Vagina (tissue), 2 donors: ENCODE results near the gene BCL2L2.

Source experiments
- CTCF ChIP-seq, 3 experiments: fragments of 450-650 bp in 2 of 3; fragments of 200-600 bp in 1 of 3; sonication (generic) in 1 of 3; IDR thresholded peaks; one replicate each; pipeline ENCODE4 v1.5.1; 2017 to 2019; ENCODE audit warnings: antibody characterized with exemption in 3 of 3, mild to moderate bottlenecking in 2 of 3, moderate library complexity in 2 of 3
- POLR2A ChIP-seq, 2 donors: fragments of 450-650 bp; IDR thresholded peaks; one replicate each; pipeline ENCODE4 v1.6.1; 2017; ENCODE audit warnings: antibody characterized with exemption in 2 of 2, mild to moderate bottlenecking in 2 of 2, moderate library complexity in 2 of 2
- POLR2AphosphoS5 ChIP-seq, 2 donors: sonication (generic); formaldehyde crosslinking; IDR thresholded peaks; one replicate each; pipeline ENCODE4 v1.9.0; 2017; ENCODE audit warnings: antibody characterized with exemption in 2 of 2, mild to moderate bottlenecking in 2 of 2, low read depth in 1 of 2; ENCODE audit not compliant: insufficient read depth in 1 of 2

DNA sequence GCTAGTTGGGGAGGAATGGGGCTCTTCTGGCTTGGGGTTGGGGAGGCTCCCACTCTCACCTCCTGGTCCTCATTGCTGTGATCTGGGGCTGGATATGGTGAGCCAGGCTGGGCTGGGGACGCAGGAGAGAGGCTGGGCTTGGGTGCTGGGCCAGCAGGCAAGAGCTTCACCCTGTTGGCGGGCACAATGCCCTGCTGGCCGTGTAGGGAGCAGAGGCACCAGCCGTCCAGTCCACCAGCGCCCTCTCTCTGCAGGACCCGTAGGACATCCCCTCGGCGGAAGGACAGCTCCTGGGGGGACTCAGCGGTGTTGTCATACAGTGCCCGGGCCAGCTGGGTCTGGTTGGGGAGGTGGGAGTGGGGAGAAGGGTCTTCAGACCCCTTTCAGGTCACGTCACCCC is 53.9 kb downstream of the BCL2L2 start:
- TF ChIP-seq CTCF (IDR thresholded peaks at IDR 0.05): no peak
- no peak for TF ChIP-seq POLR2A (IDR thresholded peaks at IDR 0.05)
- no peak for TF ChIP-seq POLR2AphosphoS5 (IDR thresholded peaks at IDR 0.05; ENCODE audit: insufficient read depth in 1 of 2, low read depth in 1 of 2)
